Measurements from ENCODE around the gene TMEM8B. TPM values are rescaled to one million over a fixed set of nuclear protein-coding genes. Genes with fewer than 3 reads are reported as not detected.

TMEM8B gene
- total RNA-seq, 1 experiment from 2014 or later = 7.2 TPM

- intact Hi-C loops (cut with micrococcal nuclease) = no loop called here
- ChIA-PET CTCF (no interaction called here), RAD21 (ENCODE audit: low non-redundant PET in 1 of 2, low total read pairs in 2 of 2, uncharacterized antibody in 2 of 2, unreplicated experiment in 2 of 2) (no interaction called here), POLR2A (no interaction called here)
- H3K4me2 ChIP-seq (ENCODE audit: low read length) = no peak overlapping the region
- DNase-seq (ENCODE audit: low read depth, low spot score) = no peak
- H3K4me3 ChIP-seq (replicated peaks in 1 of 2; ENCODE audit: low read depth in 1 of 2, low read length in 2 of 2) = no peak overlapping the region
- H3K9me2 ChIP-seq (ENCODE audit: insufficient read depth) = no peaks in the 10 kb centered on the region
- H2AFZ ChIP-seq (ENCODE audit: low read depth, low read length, poor library complexity, severe bottlenecking) = no peak overlapping the region
- ATAC-seq = no peak
- no peak overlapping the region for H3K27ac ChIP-seq (ENCODE audit: low read depth, low read length)
- no peak for TF ChIP-seq CBX3 (IDR thresholded peaks at IDR 0.05; ENCODE audit: low read depth)
- no peak for TF ChIP-seq ATF3 (IDR thresholded peaks at IDR 0.05)
- no peak for TF ChIP-seq RAD21 (IDR thresholded peaks at IDR 0.05; ENCODE audit: low read depth)
- no peak for TF ChIP-seq MAX (IDR thresholded peaks at IDR 0.05)
- no peak for TF ChIP-seq CTCF (IDR thresholded peaks at IDR 0.05 in 2 of 3, conservative IDR thresholded peaks at IDR 0.05 in 1 of 3; ENCODE audit: borderline replicate concordance in 1 of 3, insufficient read depth in 1 of 3, low read depth in 2 of 3, low read length in 2 of 3)
- TF ChIP-seq POLR2AphosphoS5 (IDR thresholded peaks at IDR 0.05; ENCODE audit: low read depth, low read length) = no peak
- no peak for TF ChIP-seq REST (IDR thresholded peaks at IDR 0.05; ENCODE audit: low read depth)
- TF ChIP-seq CEBPB (IDR thresholded peaks at IDR 0.05; ENCODE audit: low read depth) = no peak
- no peak for TF ChIP-seq FOSL1 (IDR thresholded peaks at IDR 0.05; ENCODE audit: low read depth)
- no peak for TF ChIP-seq ZNF274 (IDR thresholded peaks at IDR 0.05; ENCODE audit: low read depth, low read length)
- no peak for TF ChIP-seq EGR1 (IDR thresholded peaks at IDR 0.05; ENCODE audit: low read depth)
- TF ChIP-seq SRF (IDR thresholded peaks at IDR 0.05; ENCODE audit: low read depth) = no peak
- TF ChIP-seq EZH2phosphoT487 (IDR thresholded peaks at IDR 0.05; ENCODE audit: borderline replicate concordance) = no peak
- H3K9ac ChIP-seq (ENCODE audit: low read length) = no peak overlapping the region
- H3K36me3 ChIP-seq (ENCODE audit: control insufficient read depth in 1 of 2, insufficient read depth in 2 of 2, low read length in 2 of 2) = no peaks in the 10 kb centered on the region
- H4K20me1 ChIP-seq (ENCODE audit: insufficient read depth) = no peaks in the 10 kb centered on the region
- no peaks in the 10 kb centered on the region for H3K9me3 ChIP-seq (ENCODE audit: control insufficient read depth in 1 of 2, insufficient read depth in 1 of 2, low read depth in 1 of 2, low read length in 2 of 2)
- no TSS peak for BruUV-seq (replicated peaks)
- no peaks in the 10 kb centered on the region for H3K79me2 ChIP-seq (ENCODE audit: insufficient read depth, low read length)
- H3K4me1 ChIP-seq (ENCODE audit: control insufficient read depth in 1 of 2, insufficient read depth in 2 of 2, low read length in 2 of 2) = no peaks in the 10 kb centered on the region
- no peaks in the 10 kb centered on the region for H3K27me3 ChIP-seq (ENCODE audit: insufficient read depth, low read length)
Observed at GRCh38 chr9:35854091-35854762, 25.2 kb downstream of the TMEM8B start.
